Measurements from ENCODE around the gene TBC1D4. TPM values are rescaled to one million over a fixed set of nuclear protein-coding genes. Genes with fewer than 3 reads are reported as not detected.

TBC1D4 gene
- total RNA-seq, 4 donors from 2014 or later, result 49.9 to 279 (median 211) TPM

GRCh38 chr13:75518439-75519088 lies 36.6 kb upstream of the TBC1D4 start:
- Histone ChIP-seq H3K4me1 (no peaks in the 10 kb centered on the region), H3K4me3 (no peak overlapping the region), H3K36me3 (no peaks in the 10 kb centered on the region), H3K9me3 (no peaks in the 10 kb centered on the region), H3K27ac (no peak overlapping the region), H3K27me3 (no peaks in the 10 kb centered on the region)
- TF ChIP-seq, protein P1, sequence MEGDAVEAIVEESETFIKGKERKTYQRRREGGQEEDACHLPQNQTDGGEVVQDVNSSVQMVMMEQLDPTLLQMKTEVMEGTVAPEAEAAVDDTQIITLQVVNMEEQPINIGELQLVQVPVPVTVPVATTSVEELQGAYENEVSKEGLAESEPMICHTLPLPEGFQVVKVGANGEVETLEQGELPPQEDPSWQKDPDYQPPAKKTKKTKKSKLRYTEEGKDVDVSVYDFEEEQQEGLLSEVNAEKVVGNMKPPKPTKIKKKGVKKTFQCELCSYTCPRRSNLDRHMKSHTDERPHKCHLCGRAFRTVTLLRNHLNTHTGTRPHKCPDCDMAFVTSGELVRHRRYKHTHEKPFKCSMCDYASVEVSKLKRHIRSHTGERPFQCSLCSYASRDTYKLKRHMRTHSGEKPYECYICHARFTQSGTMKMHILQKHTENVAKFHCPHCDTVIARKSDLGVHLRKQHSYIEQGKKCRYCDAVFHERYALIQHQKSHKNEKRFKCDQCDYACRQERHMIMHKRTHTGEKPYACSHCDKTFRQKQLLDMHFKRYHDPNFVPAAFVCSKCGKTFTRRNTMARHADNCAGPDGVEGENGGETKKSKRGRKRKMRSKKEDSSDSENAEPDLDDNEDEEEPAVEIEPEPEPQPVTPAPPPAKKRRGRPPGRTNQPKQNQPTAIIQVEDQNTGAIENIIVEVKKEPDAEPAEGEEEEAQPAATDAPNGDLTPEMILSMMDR (IDR thresholded peaks at IDR 0.05 in 4 of 5, conservative IDR thresholded peaks at IDR 0.05 in 1 of 5), result no peak
- no peak for TF ChIP-seq POLR2A (IDR thresholded peaks at IDR 0.05)
- DNase-seq, result no peak
- intact Hi-C loops (cut with DNase I; ENCODE audit: low total_unique reads) (no loop called here), in situ Hi-C loops (cut with MboI; ENCODE audit: low sequenced_read_pairs in 4 of 4) (no loop called here)
- ATAC-seq, result no peak

GRCh38 chr13:75514080-75514995 lies 32.4 kb upstream of the TBC1D4 start:
- Histone ChIP-seq H3K4me3 (no peak overlapping the region), H3K36me3 (no peaks in the 10 kb centered on the region), H3K4me1 (no peaks in the 10 kb centered on the region), H3K27ac (no peak overlapping the region), H3K9me3 (no peaks in the 10 kb centered on the region), H3K27me3 (no peaks in the 10 kb centered on the region)
- ATAC-seq, result no peak
- intact Hi-C loops (cut with DNase I; ENCODE audit: low total_unique reads) (no loop called here), in situ Hi-C loops (cut with MboI; ENCODE audit: low sequenced_read_pairs in 4 of 4) (no loop called here)
- DNase-seq, result no peak
- TF ChIP-seq, protein P1 (IDR thresholded peaks at IDR 0.05 in 4 of 5, conservative IDR thresholded peaks at IDR 0.05 in 1 of 5), result no peak
- TF ChIP-seq POLR2A (IDR thresholded peaks at IDR 0.05), result no peak

GRCh38 chr13:75513271-75513670 lies 31.3 kb upstream of the TBC1D4 start:
- DNase-seq (no peak), ATAC-seq (no peak)
- in situ Hi-C loops (cut with MboI; ENCODE audit: low sequenced_read_pairs in 4 of 4), result no loop called here
- no peak overlapping the region for H3K4me3 ChIP-seq
- intact Hi-C loops (cut with DNase I; ENCODE audit: low total_unique reads), result no loop called here
- H3K9me3 ChIP-seq, result no peaks in the 10 kb centered on the region
- H3K27me3 ChIP-seq, result no peaks in the 10 kb centered on the region
- no peaks in the 10 kb centered on the region for H3K36me3 ChIP-seq
- no peaks in the 10 kb centered on the region for H3K4me1 ChIP-seq
- no peak for TF ChIP-seq POLR2A (IDR thresholded peaks at IDR 0.05)
- TF ChIP-seq, protein P1 (IDR thresholded peaks at IDR 0.05 in 4 of 5, conservative IDR thresholded peaks at IDR 0.05 in 1 of 5), result no peak
- no peak overlapping the region for H3K27ac ChIP-seq

DNA sequence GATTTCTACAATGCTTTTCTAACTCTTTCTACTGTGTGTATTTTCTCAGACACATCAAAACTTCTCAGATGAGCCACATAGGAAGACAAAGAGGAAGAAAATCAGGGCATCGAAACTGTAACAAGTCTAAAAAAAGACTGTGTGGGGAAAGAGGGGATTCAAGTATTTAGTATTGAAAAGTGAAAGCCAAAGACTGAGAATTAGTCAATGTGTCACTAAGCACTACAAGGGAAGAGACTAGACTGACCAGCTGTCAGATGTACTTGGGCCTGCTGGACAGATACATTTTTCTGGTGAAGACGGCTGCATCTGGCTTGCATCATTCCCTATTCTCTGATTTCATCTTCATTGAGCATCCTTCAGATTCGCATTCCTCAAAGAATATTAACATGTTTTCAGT lies 30.3 kb upstream of the TBC1D4 start:
- TF ChIP-seq, protein P1 (IDR thresholded peaks at IDR 0.05 in 4 of 5, conservative IDR thresholded peaks at IDR 0.05 in 1 of 5), result no peak
- TF ChIP-seq POLR2A (IDR thresholded peaks at IDR 0.05), result no peak
- in situ Hi-C loops (cut with MboI; ENCODE audit: low sequenced_read_pairs in 4 of 4), result no loop called here
- no peaks in the 10 kb centered on the region for H3K9me3 ChIP-seq

More for the DNA sequence above, 30.3 kb upstream of the TBC1D4 start:
- no peaks in the 10 kb centered on the region for H3K27me3 ChIP-seq
- intact Hi-C loops (cut with DNase I; ENCODE audit: low total_unique reads), result no loop called here
- H3K4me1 ChIP-seq, result no peaks in the 10 kb centered on the region
- no peak for ATAC-seq
- H3K36me3 ChIP-seq, result no peaks in the 10 kb centered on the region
- H3K27ac ChIP-seq, result no peak overlapping the region
- H3K4me3 ChIP-seq, result no peak overlapping the region
- DNase-seq, result no peak
